PC-3 (cell line): Measurements from ENCODE around the gene KIF18A.

Source experiments
- EZH2 ChIP-seq: fragments of 300-600 bp; sonication (generic); IDR thresholded peaks from one replicate; pipeline ENCODE4 v1.6.1; 2017; ENCODE audit warnings: antibody characterized with exemption, mild to moderate bottlenecking, low read length; ENCODE audit not compliant: unreplicated experiment
- TF ChIP-seq, protein P1 (sequence below): fragments of 300-600 bp; sonication (generic); conservative IDR thresholded peaks from 2 replicates; pipeline ENCODE4 v1.5.1; 2017; ENCODE audit warnings: antibody characterized with exemption, low read depth, mild to moderate bottlenecking, low read length

GRCh38 chr11:28139841-28140415, 32.0 kb upstream of the KIF18A start:
- TF ChIP-seq, protein P1, sequence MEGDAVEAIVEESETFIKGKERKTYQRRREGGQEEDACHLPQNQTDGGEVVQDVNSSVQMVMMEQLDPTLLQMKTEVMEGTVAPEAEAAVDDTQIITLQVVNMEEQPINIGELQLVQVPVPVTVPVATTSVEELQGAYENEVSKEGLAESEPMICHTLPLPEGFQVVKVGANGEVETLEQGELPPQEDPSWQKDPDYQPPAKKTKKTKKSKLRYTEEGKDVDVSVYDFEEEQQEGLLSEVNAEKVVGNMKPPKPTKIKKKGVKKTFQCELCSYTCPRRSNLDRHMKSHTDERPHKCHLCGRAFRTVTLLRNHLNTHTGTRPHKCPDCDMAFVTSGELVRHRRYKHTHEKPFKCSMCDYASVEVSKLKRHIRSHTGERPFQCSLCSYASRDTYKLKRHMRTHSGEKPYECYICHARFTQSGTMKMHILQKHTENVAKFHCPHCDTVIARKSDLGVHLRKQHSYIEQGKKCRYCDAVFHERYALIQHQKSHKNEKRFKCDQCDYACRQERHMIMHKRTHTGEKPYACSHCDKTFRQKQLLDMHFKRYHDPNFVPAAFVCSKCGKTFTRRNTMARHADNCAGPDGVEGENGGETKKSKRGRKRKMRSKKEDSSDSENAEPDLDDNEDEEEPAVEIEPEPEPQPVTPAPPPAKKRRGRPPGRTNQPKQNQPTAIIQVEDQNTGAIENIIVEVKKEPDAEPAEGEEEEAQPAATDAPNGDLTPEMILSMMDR, result no peak
- TF ChIP-seq EZH2, result no peak
